BJ (cell line): ENCODE results near the gene SP3. TPM values are rescaled to one million over a fixed set of nuclear protein-coding genes. Genes with fewer than 3 reads are reported as not detected.
A peak's percentile ranks its signal among the peaks of the same experiment; 100 is the strongest.

Source experiments
- CTCF ChIA-PET: fragments of 350-600 bp; formaldehyde crosslinking; extraction: SDS; loops from one replicate; lab custom pipeline; 2021; ENCODE audit warnings: antibody characterized with exemption, inconsistent platforms; lab: Yijun Ruan, JAX
- POLR2A ChIA-PET: fragments of 300-600 bp; sonication (Branson Sonifier 250); formaldehyde crosslinking; extraction: SDS; loops from one replicate; lab custom pipeline; 2021; ENCODE audit warnings: antibody characterized with exemption; lab: Charles Lee
- DNase-seq: peaks from one replicate; pipeline ENCODE4 v3.0.0-alpha.2; 2011; ENCODE audit warnings: low read depth
- H3K27me3 ChIP-seq: 2 replicates; pipeline ENCODE4 v1.6.0; 2011; ENCODE audit warnings: low read length; ENCODE audit not compliant: control insufficient read depth, insufficient read depth
- H3K36me3 ChIP-seq: 2 replicates; pipeline ENCODE4 v1.5.1; 2011; ENCODE audit warnings: low read length; ENCODE audit not compliant: control insufficient read depth, insufficient read depth
- H3K4me3 ChIP-seq: 2 replicates; pipeline ENCODE4 v1.5.1; 2011; ENCODE audit warnings: low read depth, mild to moderate bottlenecking, control low read depth, low read length
- polyA plus RNA-seq: library from polyadenylated mRNA; depleted of rRNA; stranded (reverse); fragments of >200 nt; gene quantifications from 2 replicates; pipeline ENCODE4 v1.2.3, GENCODE V29; 2011
- TF ChIP-seq, protein P1 (sequence below): IDR thresholded peaks from 2 replicates; pipeline ENCODE4 v1.5.1; 2011; ENCODE audit warnings: low read depth, mild to moderate bottlenecking, control low read depth, inconsistent platforms, low read length, moderate library complexity; ENCODE audit not compliant: insufficient read depth

The SP3 gene
- polyA plus RNA-seq, 1 experiment, result 33.2 TPM

DNA sequence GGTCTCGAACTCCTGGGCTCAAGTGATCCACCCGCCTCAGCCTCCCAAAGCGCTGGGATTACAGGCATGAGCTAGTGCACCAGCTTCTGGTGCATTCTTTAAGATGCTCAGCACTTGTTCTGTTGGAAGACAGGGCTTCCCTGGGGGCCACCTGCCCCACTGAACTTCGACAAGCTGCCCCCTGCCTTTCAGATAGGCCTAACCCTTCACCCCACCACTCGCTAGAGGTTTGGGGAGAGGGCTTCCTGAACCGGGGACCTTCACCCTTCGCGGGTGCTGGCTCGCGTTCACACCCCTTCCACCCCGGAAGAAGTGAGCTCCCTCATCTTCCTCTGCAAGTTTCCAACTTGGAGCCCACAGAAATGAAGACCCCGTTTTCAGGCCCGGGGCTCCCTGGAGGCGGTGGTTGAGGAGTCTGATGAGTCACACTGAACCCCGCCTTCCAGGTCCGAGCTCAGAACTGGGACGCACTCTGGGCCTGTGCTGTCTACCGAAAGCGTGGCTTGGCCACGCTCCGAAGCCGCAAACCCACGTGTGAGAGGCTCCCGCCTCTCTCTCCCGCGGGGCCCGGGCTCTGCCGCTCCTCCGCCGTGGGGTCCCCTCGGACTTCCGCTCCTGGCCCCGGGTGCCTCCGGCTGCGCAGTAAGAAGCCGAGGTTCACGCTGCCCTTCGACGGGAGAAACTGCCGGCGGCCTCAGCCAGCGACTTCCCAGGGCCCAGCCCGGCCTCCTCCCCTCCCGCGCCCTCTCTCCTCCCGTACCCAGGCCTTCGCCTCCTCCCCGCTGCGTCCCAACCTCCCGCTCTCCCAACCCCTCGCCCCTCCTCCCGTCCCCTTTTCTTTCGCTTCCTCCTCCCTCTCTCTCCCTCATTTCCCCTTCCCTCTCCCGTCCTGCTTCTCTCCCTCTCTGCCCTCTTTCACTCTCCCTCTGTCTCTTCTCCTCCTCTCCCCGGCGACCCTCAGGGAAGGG is 47.5 kb upstream of the SP3 start:
- DNase-seq, result no peak
- ChIA-PET POLR2A (interaction anchor here (0.8 kb wide), 1 partner anchor 47 kb away, joined by 4 read pairs; no protein-coding TSS in a partner anchor), CTCF (interaction anchor here (3.6 kb wide), 1 partner anchor 12 kb away, joined by 10 read pairs; no protein-coding TSS in a partner anchor)
- peak overlapping the region; percentile 37 for H3K4me3 ChIP-seq
- TF ChIP-seq, protein P1, sequence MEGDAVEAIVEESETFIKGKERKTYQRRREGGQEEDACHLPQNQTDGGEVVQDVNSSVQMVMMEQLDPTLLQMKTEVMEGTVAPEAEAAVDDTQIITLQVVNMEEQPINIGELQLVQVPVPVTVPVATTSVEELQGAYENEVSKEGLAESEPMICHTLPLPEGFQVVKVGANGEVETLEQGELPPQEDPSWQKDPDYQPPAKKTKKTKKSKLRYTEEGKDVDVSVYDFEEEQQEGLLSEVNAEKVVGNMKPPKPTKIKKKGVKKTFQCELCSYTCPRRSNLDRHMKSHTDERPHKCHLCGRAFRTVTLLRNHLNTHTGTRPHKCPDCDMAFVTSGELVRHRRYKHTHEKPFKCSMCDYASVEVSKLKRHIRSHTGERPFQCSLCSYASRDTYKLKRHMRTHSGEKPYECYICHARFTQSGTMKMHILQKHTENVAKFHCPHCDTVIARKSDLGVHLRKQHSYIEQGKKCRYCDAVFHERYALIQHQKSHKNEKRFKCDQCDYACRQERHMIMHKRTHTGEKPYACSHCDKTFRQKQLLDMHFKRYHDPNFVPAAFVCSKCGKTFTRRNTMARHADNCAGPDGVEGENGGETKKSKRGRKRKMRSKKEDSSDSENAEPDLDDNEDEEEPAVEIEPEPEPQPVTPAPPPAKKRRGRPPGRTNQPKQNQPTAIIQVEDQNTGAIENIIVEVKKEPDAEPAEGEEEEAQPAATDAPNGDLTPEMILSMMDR, result no peak
- no peaks in the 10 kb centered on the region for H3K36me3 ChIP-seq
- H3K27me3 ChIP-seq, result no peaks in the 10 kb centered on the region

DNA sequence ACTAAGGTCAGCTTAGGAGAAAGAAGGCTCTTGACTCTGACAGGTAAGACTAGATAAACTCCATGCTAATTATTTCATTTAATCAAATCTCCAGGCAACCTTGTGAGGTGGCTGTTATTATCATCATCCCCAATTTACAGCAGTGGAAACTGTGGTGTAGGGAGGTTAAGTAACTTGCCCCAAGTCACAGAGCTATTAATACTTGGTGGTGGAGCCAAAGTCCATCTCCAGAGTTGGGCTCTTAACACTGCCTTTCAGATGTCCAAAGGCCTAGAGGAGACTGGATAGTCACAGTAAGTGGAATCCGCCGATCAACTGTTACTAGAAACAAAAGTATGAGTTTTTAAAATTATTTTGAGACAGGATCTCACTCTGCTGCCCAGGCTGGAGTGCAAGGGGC is 46.6 kb upstream of the SP3 start:
- Histone ChIP-seq H3K4me3 (no peak overlapping the region), H3K36me3 (no peaks in the 10 kb centered on the region), H3K27me3 (no peaks in the 10 kb centered on the region)
- ChIA-PET POLR2A (interaction anchor here (0.8 kb wide), 1 partner anchor 46 kb away, joined by 4 read pairs; no protein-coding TSS in a partner anchor), CTCF (no interaction called here)
- DNase-seq, result no peak
- TF ChIP-seq, protein P1, result no peak

DNA sequence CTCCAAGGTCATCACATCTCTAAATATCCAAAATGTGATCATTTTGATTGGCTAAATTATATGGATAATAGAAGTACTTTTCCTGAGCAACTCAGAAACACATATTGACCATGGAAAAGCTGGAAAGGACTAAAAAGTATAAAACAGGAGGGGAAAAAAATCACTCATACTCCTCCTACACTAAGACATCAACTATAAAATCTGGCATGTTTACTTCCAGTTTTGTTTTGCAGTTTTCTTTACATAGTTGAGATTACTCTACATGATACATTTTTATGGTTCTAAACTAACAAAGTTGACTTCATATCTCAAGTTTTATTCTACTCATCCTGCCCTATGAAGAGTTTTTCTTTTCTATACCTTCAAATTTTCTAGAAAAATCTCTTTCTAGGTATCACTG is 46.0 kb upstream of the SP3 start:
- Histone ChIP-seq H3K4me3 (no peak overlapping the region), H3K36me3 (no peaks in the 10 kb centered on the region), H3K27me3 (no peaks in the 10 kb centered on the region)
- POLR2A ChIA-PET, result interaction anchor here (0.5 kb wide), 1 partner anchor 208 kb away, joined by 3 read pairs; no protein-coding TSS in a partner anchor
- CTCF ChIA-PET, result no interaction called here
- TF ChIP-seq, protein P1, result no peak
- DNase-seq, result no peak

DNA sequence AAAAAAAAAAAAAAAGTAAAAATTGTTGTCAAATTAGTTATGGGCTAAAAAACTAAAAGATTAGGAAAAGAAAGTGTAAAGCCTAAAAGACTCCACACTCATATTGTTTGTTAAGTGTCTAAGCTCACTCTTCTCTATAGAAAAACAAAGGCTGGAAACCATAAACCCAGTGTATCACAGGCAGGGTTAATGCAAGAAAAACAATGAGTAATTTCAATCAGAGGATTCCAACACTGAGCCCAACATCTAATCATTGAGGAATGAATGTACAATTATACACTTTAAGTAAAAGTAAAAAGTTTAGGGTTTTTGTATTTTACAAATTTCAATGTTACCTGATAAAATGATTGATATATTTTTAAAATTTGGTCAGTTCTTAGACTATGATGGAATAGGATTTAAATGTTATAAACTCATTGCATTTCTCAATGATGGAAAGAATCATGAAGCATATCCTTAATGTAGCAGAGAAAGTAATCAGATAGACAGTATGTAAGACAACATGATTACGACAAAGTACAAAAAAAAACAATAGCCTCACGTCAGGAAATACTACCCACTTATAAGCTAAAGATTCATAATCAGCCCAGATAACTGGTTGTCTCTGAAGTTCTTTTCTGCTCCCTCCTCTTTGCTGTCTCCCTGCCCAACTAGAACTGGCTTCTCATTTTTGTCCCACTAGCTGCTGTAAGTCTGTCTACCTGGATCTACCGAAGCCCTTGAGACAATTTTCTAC is 44.5 kb upstream of the SP3 start:
- TF ChIP-seq, protein P1, result no peak
- no peak for DNase-seq
- no peak overlapping the region for H3K4me3 ChIP-seq
- ChIA-PET CTCF (no interaction called here), POLR2A (no interaction called here)
- no peaks in the 10 kb centered on the region for H3K36me3 ChIP-seq
- no peaks in the 10 kb centered on the region for H3K27me3 ChIP-seq

DNA sequence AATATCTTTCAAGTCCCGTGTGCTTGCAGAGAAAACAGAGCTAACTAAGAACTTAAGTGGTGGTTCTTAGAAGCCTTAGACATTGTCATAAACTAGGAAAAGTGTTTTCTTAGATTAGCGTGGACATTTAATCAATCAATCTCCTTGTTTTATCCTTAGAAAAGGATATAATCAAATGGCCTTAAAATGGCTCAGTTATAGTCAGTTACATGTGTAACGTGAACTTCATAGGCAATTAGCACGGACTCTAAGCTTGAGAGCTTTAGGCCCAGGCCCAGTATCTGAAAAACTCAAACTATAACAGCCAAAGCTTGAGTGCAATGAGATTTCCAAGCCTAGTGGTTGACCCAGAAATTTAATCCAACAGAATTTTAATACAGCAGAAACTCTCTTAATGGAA is 43.5 kb upstream of the SP3 start:
- Histone ChIP-seq H3K27me3 (no peaks in the 10 kb centered on the region), H3K36me3 (no peaks in the 10 kb centered on the region), H3K4me3 (no peak overlapping the region)
- TF ChIP-seq, protein P1, result no peak
- POLR2A ChIA-PET, result no interaction called here
- CTCF ChIA-PET, result no interaction called here
- DNase-seq, result no peak
